Gastrocnemius medialis (tissue), 4 donors: ENCODE results near the gene ACIN1. TPM values are rescaled to one million over a fixed set of nuclear protein-coding genes. Genes with fewer than 3 reads are reported as not detected.

ENCODE experiments used
- ATAC-seq, 2 donors: fragments of 150-250 bp; one replicate each; pipeline ENCODE4 v1.9.1; 2016
- DNase-seq, 2 donors: peaks; one replicate each; pipeline ENCODE4 v3.0.0-alpha.2; 2019
- H3K27ac ChIP-seq, 4 donors: fragments of 200-600 bp; sonication (generic); 1 replicate in 1 of 4; 2 replicates in 3 of 4; pipeline ENCODE4 v1.5.1; 2016 to 2018; ENCODE audit warnings: mild to moderate bottlenecking in 2 of 4, moderate library complexity in 1 of 4
- H3K27me3 ChIP-seq, 3 donors: fragments of 200-600 bp; sonication (generic) in 2 of 3; 1 replicate in 1 of 3; 2 replicates in 2 of 3; pipeline versions ENCODE4 v1.5.1 to v1.6.0; 2016 to 2019; ENCODE audit warnings: mild to moderate bottlenecking in 1 of 3, moderate library complexity in 1 of 3
- H3K36me3 ChIP-seq, 2 donors: fragments of 200-600 bp; sonication (generic) in 1 of 2; one replicate each; pipeline ENCODE4 v1.5.1; 2017 to 2018
- H3K4me1 ChIP-seq, 2 donors: fragments of 200-600 bp; sonication (generic) in 1 of 2; one replicate each; pipeline ENCODE4 v1.5.1; 2016 to 2017; ENCODE audit warnings: mild to moderate bottlenecking in 2 of 2
- H3K4me3 ChIP-seq, 4 donors: fragments of 200-600 bp; sonication (generic) in 3 of 4; 1 replicate in 1 of 4; 2 replicates in 3 of 4; pipeline ENCODE4 v1.5.1; 2016 to 2019; ENCODE audit warnings: mild to moderate bottlenecking in 2 of 4
- H3K9me3 ChIP-seq, 3 donors: fragments of 200-600 bp; sonication (generic) in 2 of 3; 1 replicate in 1 of 3; 2 replicates in 2 of 3; pipeline ENCODE4 v1.5.1; 2016 to 2019
- POLR2A ChIP-seq, 2 donors: fragments of 450-650 bp; IDR thresholded peaks; one replicate each; pipeline ENCODE4 v1.6.1; 2017; ENCODE audit warnings: antibody characterized with exemption in 2 of 2, mild to moderate bottlenecking in 2 of 2, moderate library complexity in 2 of 2
- in situ Hi-C, 4 donors: fragments of 200-750 bp; cut with MboI; loops; one replicate each; pipeline versions ENCODE4 v1.15.0 to v1.8.0; 2017; ENCODE audit warnings: low sequenced_read_pairs in 4 of 4
- intact Hi-C: fragments of 100-400 bp; cut with DNase I; formaldehyde crosslinking; loops from one replicate; pipeline ENCODE4 v1.15.1; 2023; ENCODE audit warnings: low total_unique reads
- total RNA-seq, 4 donors: library from RNA; depleted of rRNA; stranded (reverse); fragments of >200 nt; gene quantifications; one replicate each; pipeline versions ENCODE4 v1.1.0 to v1.2.3, GENCODE V29; 2016
- TF ChIP-seq, protein P1 (sequence below), 5 experiments: fragments of 450-650 bp in 3 of 5; fragments of 200-600 bp in 2 of 5; sonication (generic) in 2 of 5; IDR thresholded peaks in 4 of 5; conservative IDR thresholded peaks in 1 of 5; 1 replicate in 4 of 5; 2 replicates in 1 of 5; pipeline ENCODE4 v1.5.1; 2016 to 2019; ENCODE audit warnings: antibody characterized with exemption in 5 of 5, mild to moderate bottlenecking in 3 of 5, moderate library complexity in 3 of 5

ACIN1 gene
- total RNA-seq, 4 donors from 2014 or later: 61.9 to 74.8 (median 70.6) TPM

DNA sequence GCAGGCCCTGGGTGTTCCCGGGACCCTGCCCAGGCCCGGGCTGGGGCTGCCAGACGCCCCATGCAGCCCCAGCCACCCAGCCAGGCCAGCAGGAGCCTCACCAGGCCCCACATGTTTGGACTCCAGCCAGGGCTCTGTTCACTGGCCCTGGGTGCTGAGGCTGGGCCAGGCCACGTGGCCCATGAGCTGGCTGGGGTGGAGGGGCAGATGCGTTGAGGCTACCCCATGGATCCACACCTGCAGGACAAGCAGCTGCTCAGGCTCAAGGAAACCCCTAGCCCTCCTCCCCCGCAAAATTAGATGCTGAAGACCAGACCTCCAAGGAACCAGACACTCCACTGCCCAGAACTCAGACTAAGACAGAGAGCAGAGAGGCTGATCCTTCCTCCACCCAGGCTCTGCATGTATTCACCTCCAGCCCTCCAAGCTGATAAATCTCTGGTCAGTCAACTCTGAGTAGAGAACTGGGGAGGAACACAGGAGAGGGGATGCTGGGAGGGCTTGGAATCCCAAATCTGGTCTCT lies 39.3 kb downstream of the ACIN1 start:
- intact Hi-C loops: loop anchor here (1.0 to 5.0 kb wide), 2 partner anchors 20 to 123 kb away; no protein-coding TSS in a partner anchor
- Histone ChIP-seq H3K27me3 (no peaks in the 10 kb centered on the region), H3K4me1 (peaks cover 3 to 8% of the 10 kb centered on the region in 2 donors), H3K36me3 (peaks cover 0 to 21% of the 10 kb centered on the region in 2 donors), H3K9me3 (no peaks in the 10 kb centered on the region), H3K4me3 (no peak overlapping the region), H3K27ac (no peak overlapping the region)
- ATAC-seq: no peak
- in situ Hi-C loops: no loop called here
- DNase-seq: no peak
- TF ChIP-seq, protein P1, sequence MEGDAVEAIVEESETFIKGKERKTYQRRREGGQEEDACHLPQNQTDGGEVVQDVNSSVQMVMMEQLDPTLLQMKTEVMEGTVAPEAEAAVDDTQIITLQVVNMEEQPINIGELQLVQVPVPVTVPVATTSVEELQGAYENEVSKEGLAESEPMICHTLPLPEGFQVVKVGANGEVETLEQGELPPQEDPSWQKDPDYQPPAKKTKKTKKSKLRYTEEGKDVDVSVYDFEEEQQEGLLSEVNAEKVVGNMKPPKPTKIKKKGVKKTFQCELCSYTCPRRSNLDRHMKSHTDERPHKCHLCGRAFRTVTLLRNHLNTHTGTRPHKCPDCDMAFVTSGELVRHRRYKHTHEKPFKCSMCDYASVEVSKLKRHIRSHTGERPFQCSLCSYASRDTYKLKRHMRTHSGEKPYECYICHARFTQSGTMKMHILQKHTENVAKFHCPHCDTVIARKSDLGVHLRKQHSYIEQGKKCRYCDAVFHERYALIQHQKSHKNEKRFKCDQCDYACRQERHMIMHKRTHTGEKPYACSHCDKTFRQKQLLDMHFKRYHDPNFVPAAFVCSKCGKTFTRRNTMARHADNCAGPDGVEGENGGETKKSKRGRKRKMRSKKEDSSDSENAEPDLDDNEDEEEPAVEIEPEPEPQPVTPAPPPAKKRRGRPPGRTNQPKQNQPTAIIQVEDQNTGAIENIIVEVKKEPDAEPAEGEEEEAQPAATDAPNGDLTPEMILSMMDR (IDR thresholded peaks at IDR 0.05 in 4 of 5, conservative IDR thresholded peaks at IDR 0.05 in 1 of 5): no peak
- TF ChIP-seq POLR2A (IDR thresholded peaks at IDR 0.05): no peak

DNA sequence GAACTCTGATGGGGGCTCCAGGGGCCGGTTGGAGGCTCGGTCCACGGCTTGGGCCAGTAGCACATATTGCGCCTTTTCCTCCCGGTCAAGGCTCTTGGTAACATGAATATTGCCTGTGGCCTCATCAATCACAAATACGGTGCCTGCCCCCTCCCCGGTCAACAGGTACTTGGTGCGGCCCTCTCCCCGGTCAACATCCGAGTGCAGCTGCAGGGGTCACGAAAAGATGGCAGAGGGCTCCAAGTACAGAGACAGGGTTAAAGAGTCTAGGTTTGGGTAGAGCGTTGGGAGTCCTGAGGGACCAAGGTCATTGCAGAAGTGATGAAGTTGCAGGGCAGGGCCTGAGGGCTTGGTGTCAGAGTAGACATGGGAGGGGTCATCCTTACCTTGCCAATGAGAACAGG lies 39.8 kb downstream of the ACIN1 start:
- H3K9me3 ChIP-seq: no peaks in the 10 kb centered on the region
- no peaks in the 10 kb centered on the region for H3K27me3 ChIP-seq
- ATAC-seq (no peak), DNase-seq (no peak)
- H3K4me3 ChIP-seq: no peak overlapping the region
- in situ Hi-C loops: no loop called here
- no peak for TF ChIP-seq POLR2A (IDR thresholded peaks at IDR 0.05)
- TF ChIP-seq, protein P1 (IDR thresholded peaks at IDR 0.05 in 4 of 5, conservative IDR thresholded peaks at IDR 0.05 in 1 of 5): no peak
- intact Hi-C loops: loop anchor here (5.0 kb wide), 1 partner anchor 123 kb away; no protein-coding TSS in a partner anchor
- H3K27ac ChIP-seq: no peak overlapping the region
- H3K4me1 ChIP-seq: peaks cover 3 to 8% of the 10 kb centered on the region in 2 donors
- peaks cover 0 to 16% of the 10 kb centered on the region in 2 donors for H3K36me3 ChIP-seq

DNA sequence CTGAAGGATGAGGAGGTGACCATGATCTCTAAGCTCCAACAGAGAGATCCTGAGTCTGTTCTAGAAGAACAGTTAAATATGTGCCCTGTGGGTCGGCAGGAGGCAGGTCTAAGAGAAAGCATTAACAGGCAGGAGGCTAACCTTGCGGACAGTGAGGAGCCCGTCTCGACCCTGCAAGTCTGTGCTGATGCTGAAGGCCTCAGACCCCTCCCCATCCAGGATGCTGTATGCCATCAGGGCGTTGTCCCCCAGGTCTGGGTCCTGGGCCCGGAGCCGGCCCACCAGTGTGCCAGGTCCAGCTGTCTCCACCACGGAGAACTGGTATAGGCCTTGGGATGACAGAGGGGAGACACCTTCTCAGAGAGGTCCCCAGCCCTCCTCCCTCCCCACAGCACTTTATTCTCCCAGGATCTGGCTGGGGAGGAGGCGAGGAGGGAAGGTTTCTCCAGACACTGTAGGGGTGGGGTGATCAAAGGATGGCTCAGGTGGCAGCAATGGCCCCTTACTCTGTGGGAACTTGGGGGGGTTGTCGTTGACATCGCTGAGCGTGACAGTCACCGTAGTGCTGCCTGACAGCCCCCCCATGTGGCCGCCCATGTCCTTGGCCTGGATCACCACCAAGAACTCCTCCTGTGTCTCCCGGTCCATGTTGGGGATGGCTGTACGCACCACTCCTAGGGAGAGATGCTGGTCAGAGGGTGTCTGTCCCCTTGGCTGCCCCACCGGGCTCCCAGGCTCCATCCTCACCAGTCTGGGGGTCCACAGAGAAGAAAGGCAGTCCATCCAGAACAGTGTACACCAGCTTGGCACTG lies 40.7 kb downstream of the ACIN1 start:
- in situ Hi-C loops (loop anchor here in 2 of 4 donors (5.0 kb wide), 2 partner anchors 62 to 67 kb away; no protein-coding TSS in a partner anchor), intact Hi-C loops (no loop called here)
- no peak overlapping the region for H3K27ac ChIP-seq
- no peaks in the 10 kb centered on the region for H3K27me3 ChIP-seq
- TF ChIP-seq, protein P1 (IDR thresholded peaks at IDR 0.05 in 4 of 5, conservative IDR thresholded peaks at IDR 0.05 in 1 of 5): peak in 2 of 5 experiments; percentile 13 to 24
- no peak for TF ChIP-seq POLR2A (IDR thresholded peaks at IDR 0.05)
- no peak for DNase-seq
- no peak for ATAC-seq
- H3K9me3 ChIP-seq: no peaks in the 10 kb centered on the region
- peaks cover 3 to 8% of the 10 kb centered on the region in 2 donors for H3K4me1 ChIP-seq
- no peak overlapping the region for H3K4me3 ChIP-seq
- peaks cover 0 to 7% of the 10 kb centered on the region in 2 donors for H3K36me3 ChIP-seq

DNA sequence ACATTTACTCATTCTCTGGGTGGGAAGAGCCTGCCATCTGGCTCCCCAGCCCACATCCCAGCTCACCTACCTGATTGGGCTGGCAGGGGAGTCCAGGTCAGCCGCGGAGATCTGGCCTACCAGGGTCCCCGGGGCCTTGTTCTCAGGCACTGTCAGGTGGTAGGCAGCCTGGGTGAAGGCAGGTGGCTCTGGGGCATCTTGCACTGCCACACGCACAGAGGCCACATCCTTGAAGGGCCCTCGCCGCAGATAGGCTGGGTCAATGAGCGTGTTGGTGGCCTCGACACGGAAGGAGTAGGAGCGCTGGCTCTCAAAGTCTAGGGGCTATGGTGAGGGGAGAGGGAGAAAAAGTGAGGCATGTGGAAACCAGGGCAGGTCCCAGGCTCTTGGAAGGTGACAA lies 41.5 kb downstream of the ACIN1 start:
- H3K36me3 ChIP-seq: no peaks in the 10 kb centered on the region
- H3K27me3 ChIP-seq: no peaks in the 10 kb centered on the region
- TF ChIP-seq, protein P1 (IDR thresholded peaks at IDR 0.05 in 4 of 5, conservative IDR thresholded peaks at IDR 0.05 in 1 of 5): no peak
- TF ChIP-seq POLR2A (IDR thresholded peaks at IDR 0.05): no peak
- peaks cover 3 to 8% of the 10 kb centered on the region in 2 donors for H3K4me1 ChIP-seq
- in situ Hi-C loops: loop anchor here in 2 of 4 donors (5.0 kb wide), 2 partner anchors 61 to 66 kb away; no protein-coding TSS in a partner anchor
- DNase-seq: no peak
- intact Hi-C loops: no loop called here
- no peak overlapping the region for H3K4me3 ChIP-seq
- no peaks in the 10 kb centered on the region for H3K9me3 ChIP-seq
- ATAC-seq: no peak
- no peak overlapping the region for H3K27ac ChIP-seq
